ENCODE data around the gene NRP1. TPM values are rescaled to one million over a fixed set of nuclear protein-coding genes. Genes with fewer than 3 reads are reported as not detected.

The NRP1 gene
- total RNA-seq, 1 donor from 2014 or later: 208 TPM

- Mint-ChIP-seq H3K4me3 (ENCODE audit: unreplicated experiment) (no peak overlapping the region), H3K4me1 (ENCODE audit: unreplicated experiment) (peaks cover 18% of the 10 kb centered on the region), H3K9me3 (ENCODE audit: unreplicated experiment) (no peaks in the 10 kb centered on the region), H3K27ac (ENCODE audit: unreplicated experiment) (no peak overlapping the region), H3K36me3 (ENCODE audit: unreplicated experiment) (no peaks in the 10 kb centered on the region), H3K27me3 (ENCODE audit: unreplicated experiment) (no peaks in the 10 kb centered on the region)
- TF ChIP-seq CTCF (IDR thresholded peaks at IDR 0.05): no peak
- no peak for DNase-seq (ENCODE audit: extremely low spot score, unreplicated experiment)
These were observed 187.5 kb downstream of the NRP1 start for GRCh38 chr10:33147013-33147310.

GRCh38 chr10:33146189-33147012 is 188.1 kb downstream of the NRP1 start:
- Mint-ChIP-seq H3K9me3 (ENCODE audit: unreplicated experiment) (no peaks in the 10 kb centered on the region), H3K4me3 (ENCODE audit: unreplicated experiment) (no peak overlapping the region), H3K27me3 (ENCODE audit: unreplicated experiment) (no peaks in the 10 kb centered on the region), H3K4me1 (ENCODE audit: unreplicated experiment) (peaks cover 18% of the 10 kb centered on the region), H3K27ac (ENCODE audit: unreplicated experiment) (no peak overlapping the region), H3K36me3 (ENCODE audit: unreplicated experiment) (no peaks in the 10 kb centered on the region)
- no peak for DNase-seq (ENCODE audit: extremely low spot score, unreplicated experiment)
- TF ChIP-seq CTCF (IDR thresholded peaks at IDR 0.05): no peak

- H3K27ac Mint-ChIP-seq (ENCODE audit: unreplicated experiment): no peak overlapping the region
- H3K4me3 Mint-ChIP-seq (ENCODE audit: unreplicated experiment): no peak overlapping the region
- TF ChIP-seq CTCF (IDR thresholded peaks at IDR 0.05): no peak
- H3K36me3 Mint-ChIP-seq (ENCODE audit: unreplicated experiment): no peaks in the 10 kb centered on the region
- no peaks in the 10 kb centered on the region for H3K9me3 Mint-ChIP-seq (ENCODE audit: unreplicated experiment)
- no peaks in the 10 kb centered on the region for H3K27me3 Mint-ChIP-seq (ENCODE audit: unreplicated experiment)
- peaks cover 18% of the 10 kb centered on the region for H3K4me1 Mint-ChIP-seq (ENCODE audit: unreplicated experiment)
- DNase-seq (ENCODE audit: extremely low spot score, unreplicated experiment): no peak
These were observed 188.8 kb downstream of the NRP1 start for GRCh38 chr10:33145451-33146188.

GRCh38 chr10:33143160-33143728 is 191.2 kb downstream of the NRP1 start:
- Mint-ChIP-seq H3K27ac (ENCODE audit: unreplicated experiment) (peak overlapping the region; percentile 61), H3K4me3 (ENCODE audit: unreplicated experiment) (no peak overlapping the region), H3K36me3 (ENCODE audit: unreplicated experiment) (no peaks in the 10 kb centered on the region), H3K27me3 (ENCODE audit: unreplicated experiment) (no peaks in the 10 kb centered on the region), H3K4me1 (ENCODE audit: unreplicated experiment) (peaks cover 18% of the 10 kb centered on the region), H3K9me3 (ENCODE audit: unreplicated experiment) (no peaks in the 10 kb centered on the region)
- DNase-seq (ENCODE audit: extremely low spot score, unreplicated experiment): no peak
- no peak for TF ChIP-seq CTCF (IDR thresholded peaks at IDR 0.05)

GRCh38 chr10:33142295-33142694 is 192.2 kb downstream of the NRP1 start:
- TF ChIP-seq CTCF (IDR thresholded peaks at IDR 0.05): no peak
- peaks cover 18% of the 10 kb centered on the region for H3K4me1 Mint-ChIP-seq (ENCODE audit: unreplicated experiment)

More at GRCh38 chr10:33142295-33142694, 192.2 kb downstream of the NRP1 start:
- H3K27ac Mint-ChIP-seq (ENCODE audit: unreplicated experiment): no peak overlapping the region
- H3K4me3 Mint-ChIP-seq (ENCODE audit: unreplicated experiment): no peak overlapping the region
- no peaks in the 10 kb centered on the region for H3K36me3 Mint-ChIP-seq (ENCODE audit: unreplicated experiment)
- H3K27me3 Mint-ChIP-seq (ENCODE audit: unreplicated experiment): no peaks in the 10 kb centered on the region
- no peak for DNase-seq (ENCODE audit: extremely low spot score, unreplicated experiment)
- no peaks in the 10 kb centered on the region for H3K9me3 Mint-ChIP-seq (ENCODE audit: unreplicated experiment)

Measured in osteocyte (in vitro differentiated cells).